ENCODE data around the gene EPHA6.

DNA sequence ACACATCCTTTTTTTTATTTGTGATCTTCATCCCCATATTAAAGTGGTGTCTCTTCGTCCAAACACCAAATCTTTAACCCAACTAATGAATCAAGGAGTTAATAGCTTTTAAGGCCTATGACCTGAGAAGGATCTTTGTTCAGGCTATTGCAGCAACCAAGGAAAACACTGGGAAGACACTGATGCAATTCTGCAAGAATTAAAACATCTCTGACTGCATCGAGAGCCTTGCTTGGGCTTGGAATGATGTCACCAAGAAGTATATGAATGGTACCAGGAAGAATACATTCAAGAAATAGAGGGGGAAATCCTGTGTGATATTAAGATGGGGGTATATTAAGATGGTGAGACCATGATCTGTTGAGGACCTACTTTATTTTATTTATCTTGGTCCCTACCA, 736.0 kb downstream of the EPHA6 start:
- no peak for TF ChIP-seq EZH2phosphoT487 (IDR thresholded peaks at IDR 0.05; ENCODE audit: insufficient read depth, low read depth)
- TF ChIP-seq EZH2 (IDR thresholded peaks at IDR 0.05; ENCODE audit: insufficient read depth, poor library complexity, severe bottlenecking) = no peak

Measured in GM23248 (cell line).